ENCODE results near the gene MYOCOS.
A peak's percentile ranks its signal among the peaks of the same experiment; 100 is the strongest.
"Not testable (repeated sequence)": the region's sequence is repeated elsewhere in the genome, so short reads cannot be mapped to it uniquely, and the experiment has no call there.

MYOCOS gene

DNA sequence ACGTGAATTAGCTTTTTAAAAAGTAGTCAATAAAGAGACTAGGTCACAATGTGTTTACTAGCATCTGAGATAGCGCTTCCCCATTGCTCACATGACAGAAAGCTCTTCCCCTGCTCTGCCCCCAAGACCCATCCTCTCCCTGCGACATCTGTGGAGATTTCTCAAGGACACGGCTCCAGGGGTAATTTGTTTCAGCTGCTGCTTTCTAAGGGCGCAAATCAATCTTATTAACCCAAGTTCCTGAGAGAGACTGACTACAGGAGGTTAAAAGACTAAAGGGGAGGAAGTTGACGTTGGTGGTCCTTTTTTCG lies at the start of gene MYOCOS:
Gene MYOCOS, plus strand, starts transcription at position 92 of the 311 bp plus-strand sequence. CDS start 1,641 bp downstream, outside the sequence.
- no peak for DNase-seq

GRCh38 chr1:171576144-171576543 lies 45.9 kb upstream of the MYOCOS start:
- no peak for DNase-seq

GRCh38 chr1:171581226-171581625 lies 40.8 kb upstream of the MYOCOS start:
- DNase-seq, result no peak

DNA sequence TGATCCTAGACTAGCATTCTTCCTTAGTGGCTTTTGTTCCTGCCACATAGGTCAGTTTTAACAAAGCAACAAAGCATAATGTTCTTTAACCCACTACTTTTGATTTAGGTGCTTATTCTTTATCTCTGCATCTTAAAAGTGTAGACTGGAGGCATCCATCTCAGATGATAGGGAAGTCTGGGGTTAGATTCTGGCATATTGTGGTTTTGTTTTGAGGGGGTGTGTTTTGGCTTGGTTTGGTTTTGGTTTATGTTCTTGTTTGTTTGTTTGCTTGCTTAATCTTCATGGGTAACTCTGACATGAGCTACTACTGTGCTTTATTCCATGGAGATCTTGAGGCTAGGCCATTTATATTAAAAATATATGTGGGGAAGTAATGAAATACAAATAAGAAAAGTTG lies 40.3 kb upstream of the MYOCOS start:
- no peak for DNase-seq

GRCh38 chr1:171582589-171582988 lies 39.5 kb upstream of the MYOCOS start:
- no peak for DNase-seq

- DNase-seq, result no peak
These were observed 38.3 kb upstream of the MYOCOS start for GRCh38 chr1:171583591-171584201.

GRCh38 chr1:171585715-171586114 lies 36.3 kb upstream of the MYOCOS start:
- DNase-seq, result no peak

GRCh38 chr1:171588230-171588629 lies 33.8 kb upstream of the MYOCOS start:
- DNase-seq, result no peak

DNA sequence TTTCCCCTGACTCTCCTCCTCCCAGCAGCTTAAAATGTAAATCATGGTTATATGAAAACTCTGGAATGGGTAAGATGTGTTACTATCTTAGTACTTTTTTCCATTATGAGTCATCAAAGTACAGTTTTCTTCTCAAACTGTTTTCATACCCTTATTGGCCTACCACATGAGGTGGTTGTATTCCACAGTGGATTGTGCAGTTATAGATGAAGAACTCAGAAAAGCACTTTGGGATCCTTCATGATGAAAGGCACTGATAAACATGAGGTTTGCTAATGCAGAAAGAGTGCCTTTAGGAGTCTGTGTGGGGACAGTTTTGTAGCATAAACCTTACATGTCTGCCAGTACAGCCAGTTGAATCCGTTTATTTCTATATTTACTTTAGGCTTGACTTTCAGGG lies 32.0 kb upstream of the MYOCOS start:
- DNase-seq, result no peak

GRCh38 chr1:171595324-171595723 lies 26.7 kb upstream of the MYOCOS start:
- no peak for DNase-seq

GRCh38 chr1:171596119-171596518 lies 25.9 kb upstream of the MYOCOS start:
- DNase-seq, result no peak

DNA sequence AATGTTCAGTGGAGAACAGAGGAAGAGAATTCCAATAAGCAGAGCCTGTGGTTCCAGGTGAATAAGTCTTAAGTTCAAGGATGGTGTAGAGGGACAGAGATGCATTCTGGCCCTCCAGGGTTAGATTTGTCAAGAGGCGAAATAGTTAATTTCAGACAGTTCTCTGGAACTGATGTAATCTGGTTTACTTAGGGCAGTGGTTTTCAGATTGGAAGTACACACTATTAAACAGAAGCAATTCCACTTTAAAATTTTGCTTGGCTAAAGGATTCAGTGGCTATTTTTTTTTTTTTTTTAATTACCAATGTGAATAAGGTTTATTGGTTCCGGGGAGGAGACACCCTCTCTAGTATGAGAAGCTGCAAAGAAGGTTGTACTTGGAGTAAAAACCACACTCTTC lies 25.3 kb upstream of the MYOCOS start:
- DNase-seq, result no peak

- DNase-seq, result no peak
These were observed 24.8 kb upstream of the MYOCOS start for GRCh38 chr1:171597203-171597602.

DNA sequence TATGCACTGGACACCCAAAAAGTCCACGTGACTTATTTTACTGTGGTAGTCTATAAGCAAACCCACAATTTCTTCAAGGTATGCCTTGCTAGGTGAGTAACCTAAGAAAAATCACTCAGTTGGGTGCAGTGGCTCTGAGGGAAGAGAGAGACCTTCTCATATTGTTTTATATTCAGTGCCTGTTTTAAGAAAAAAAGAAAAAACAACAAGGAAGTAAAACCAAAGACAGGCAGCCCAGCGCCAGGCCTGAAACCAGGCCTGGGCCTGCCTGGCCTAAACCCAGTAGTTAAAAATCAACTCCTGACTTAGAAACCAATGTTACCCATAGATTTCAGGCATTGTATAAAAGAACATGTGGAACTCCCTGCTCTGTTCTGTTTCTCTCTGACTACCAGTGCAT lies 21.7 kb upstream of the MYOCOS start:
- not testable (repeated sequence) for DNase-seq

GRCh38 chr1:171600862-171601261 lies 21.2 kb upstream of the MYOCOS start:
- DNase-seq, result no peak

GRCh38 chr1:171603042-171603441 lies 19.0 kb upstream of the MYOCOS start:
- not testable (repeated sequence) for DNase-seq

GRCh38 chr1:171606402-171606941 lies 15.6 kb upstream of the MYOCOS start:
- DNase-seq, result no peak

DNA sequence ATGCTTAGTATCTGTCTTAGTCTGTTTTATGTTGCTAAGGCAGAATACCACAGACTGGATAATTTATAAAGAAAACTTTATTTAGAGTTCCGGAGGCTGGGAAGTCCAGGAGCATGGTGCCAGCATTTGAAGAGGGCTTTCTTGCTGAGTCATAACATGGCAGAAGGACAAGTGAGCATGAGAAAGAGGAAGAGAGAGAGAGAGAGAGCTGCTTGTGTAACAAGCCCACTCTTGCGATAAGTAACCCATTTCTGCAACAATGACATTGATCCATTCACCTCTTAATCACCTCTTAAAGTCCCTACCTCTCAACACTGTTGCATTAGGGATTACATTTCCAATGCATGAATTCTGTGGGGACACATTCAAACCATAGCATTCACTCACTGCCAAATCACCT lies 11.7 kb upstream of the MYOCOS start:
- DNase-seq, result peak; percentile 33

GRCh38 chr1:171611306-171611705 lies 10.7 kb upstream of the MYOCOS start:
- DNase-seq, result no peak

- DNase-seq, result no peak
These were observed 8.8 kb upstream of the MYOCOS start for GRCh38 chr1:171613282-171613681.

GRCh38 chr1:171615122-171615906 lies 6.7 kb upstream of the MYOCOS start:
- DNase-seq, result not testable (repeated sequence)

- DNase-seq, result no peak
These were observed 5.5 kb upstream of the MYOCOS start for GRCh38 chr1:171616586-171616985.

DNA sequence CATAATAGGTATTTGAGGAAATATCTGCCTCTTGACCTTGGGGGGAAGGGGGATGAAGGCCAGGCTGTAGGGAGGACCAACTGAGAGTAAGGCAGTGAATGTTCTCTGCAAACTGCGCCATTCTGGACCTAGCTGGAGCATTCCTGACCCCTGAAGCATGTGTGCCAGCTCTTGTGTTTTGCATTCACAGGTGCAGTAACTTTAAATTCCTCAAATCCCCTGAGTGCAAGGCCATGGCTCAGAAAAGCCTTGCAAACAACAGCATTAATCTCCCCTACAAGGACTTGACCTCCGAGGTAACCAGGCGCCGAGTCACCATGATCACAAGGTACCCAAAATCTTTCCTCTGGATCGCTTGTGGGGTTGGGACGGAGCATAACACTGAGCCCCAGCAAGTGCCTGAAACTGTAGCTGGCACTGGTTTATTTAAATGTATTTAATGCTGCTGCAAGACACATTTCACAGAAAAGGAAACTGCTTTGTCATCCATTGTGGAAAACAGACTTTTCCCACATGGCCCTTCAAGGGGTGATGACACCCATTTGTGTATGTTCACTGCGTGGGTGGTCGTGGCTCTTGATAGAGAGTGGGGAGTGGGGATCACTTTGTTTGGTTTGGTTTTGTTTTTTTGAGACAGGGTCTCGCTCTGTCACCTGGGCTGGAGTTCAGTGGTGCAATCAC lies 1.7 kb downstream of the MYOCOS start:
- no peak for DNase-seq

GRCh38 chr1:171625225-171625624 lies 3.2 kb downstream of the MYOCOS start:
- DNase-seq, result no peak

Data from NCI-H187 treated with DMSO at 0.1 percent for 48 hours (cell line).